HepG2 (cell line): ENCODE measurements around the gene RPL11. TPM values are rescaled to one million over a fixed set of nuclear protein-coding genes. Genes with fewer than 3 reads are reported as not detected.

Experiments used
- MAZ ChIP-seq, 2 experiments: sonication (generic) in 1 of 2; formaldehyde crosslinking in 1 of 2; IDR thresholded peaks; 2 replicates each; pipeline versions ENCODE4 v1.5.0 to v1.6.1; 2012 to 2020; ENCODE audit warnings: low read depth in 2 of 2, mild to moderate bottlenecking in 2 of 2, borderline replicate concordance in 1 of 2, improper control_type of control experiment in 1 of 2, low read length in 1 of 2, missing genetic modification reagents in 1 of 2, moderate library complexity in 1 of 2
- NR1H2 ChIP-seq: sonication (generic); formaldehyde crosslinking; IDR thresholded peaks from 2 replicates; pipeline ENCODE4 v1.8.1; 2022; ENCODE audit warnings: low read depth, missing genetic modification reagents, borderline replicate concordance
- RAD21 ChIP-seq: fragments of 450-650 bp; formaldehyde crosslinking; IDR thresholded peaks from 2 replicates; pipeline ENCODE4 v1.5.0; 2020; ENCODE audit warnings: mild to moderate bottlenecking
- RFXANK ChIP-seq: IDR thresholded peaks from 2 replicates; pipeline ENCODE4 v1.6.1; 2016
- SP2 ChIP-seq: sonication (generic); formaldehyde crosslinking; IDR thresholded peaks from 2 replicates; pipeline ENCODE4 v1.5.1; 2020; ENCODE audit warnings: mild to moderate bottlenecking, missing genetic modification reagents
- THAP11 ChIP-seq: IDR thresholded peaks from 2 replicates; pipeline ENCODE4 v1.6.1; 2016; ENCODE audit warnings: missing biosample characterization, missing genetic modification reagents
- ZNF530 ChIP-seq: sonication (generic); formaldehyde crosslinking; IDR thresholded peaks from 2 replicates; pipeline ENCODE4 v1.5.0; 2020; ENCODE audit warnings: low read depth, mild to moderate bottlenecking, missing genetic modification reagents
- ZNF577 ChIP-seq: sonication (generic); formaldehyde crosslinking; IDR thresholded peaks from 2 replicates; pipeline ENCODE4 v1.4.0; 2020; ENCODE audit warnings: mild to moderate bottlenecking, low read depth, missing genetic modification reagents, borderline replicate concordance
- polyA plus RNA-seq, 8 experiments: library from polyadenylated mRNA; depleted of rRNA in 3 of 8; stranded (reverse) in 7 of 8; unstranded in 1 of 8; fragments of >200 nt; fragmentation: Illumina TruSeq in 4 of 8; extraction: Trizol in 4 of 8; gene quantifications; 2 replicates each; pipeline versions ENCODE4 v1.2.1 to v1.2.3, GENCODE V29; 2011 to 2016; ENCODE audit warnings: low read depth in 4 of 8, missing spikeins in 1 of 8, mixed read lengths in 1 of 8; ENCODE audit not compliant: insufficient read depth in 1 of 8
- total RNA-seq, 5 experiments: library from RNA; depleted of rRNA; stranded (reverse); fragments of >200 nt; fragmentation: Illumina TruSeq; extraction: Trizol; gene quantifications; 2 replicates each; pipeline ENCODE4 v1.2.3, GENCODE V29; 2016; ENCODE audit warnings: low read depth in 1 of 5
- TF ChIP-seq, protein P1 (sequence below): sonication (generic); formaldehyde crosslinking; IDR thresholded peaks from 2 replicates; pipeline ENCODE4 v1.4.0; 2020; ENCODE audit warnings: mild to moderate bottlenecking, missing genetic modification reagents, borderline replicate concordance
- TF ChIP-seq, protein P2 (sequence below): sonication (generic); formaldehyde crosslinking; IDR thresholded peaks from 2 replicates; pipeline ENCODE4 v1.5.0; 2020; ENCODE audit warnings: mild to moderate bottlenecking, missing genetic modification reagents
- TF ChIP-seq, protein P3 (sequence below): sonication (generic); formaldehyde crosslinking; IDR thresholded peaks from 2 replicates; pipeline ENCODE4 v1.5.0; 2020; ENCODE audit warnings: mild to moderate bottlenecking, missing genetic modification reagents, borderline replicate concordance

The RPL11 gene
- total and polyA plus RNA-seq, 2 of the 13 experiments (the other 11 are each of a cell fraction or from before 2014, with no cell fraction given): 1,682 to 2,010 TPM

DNA sequence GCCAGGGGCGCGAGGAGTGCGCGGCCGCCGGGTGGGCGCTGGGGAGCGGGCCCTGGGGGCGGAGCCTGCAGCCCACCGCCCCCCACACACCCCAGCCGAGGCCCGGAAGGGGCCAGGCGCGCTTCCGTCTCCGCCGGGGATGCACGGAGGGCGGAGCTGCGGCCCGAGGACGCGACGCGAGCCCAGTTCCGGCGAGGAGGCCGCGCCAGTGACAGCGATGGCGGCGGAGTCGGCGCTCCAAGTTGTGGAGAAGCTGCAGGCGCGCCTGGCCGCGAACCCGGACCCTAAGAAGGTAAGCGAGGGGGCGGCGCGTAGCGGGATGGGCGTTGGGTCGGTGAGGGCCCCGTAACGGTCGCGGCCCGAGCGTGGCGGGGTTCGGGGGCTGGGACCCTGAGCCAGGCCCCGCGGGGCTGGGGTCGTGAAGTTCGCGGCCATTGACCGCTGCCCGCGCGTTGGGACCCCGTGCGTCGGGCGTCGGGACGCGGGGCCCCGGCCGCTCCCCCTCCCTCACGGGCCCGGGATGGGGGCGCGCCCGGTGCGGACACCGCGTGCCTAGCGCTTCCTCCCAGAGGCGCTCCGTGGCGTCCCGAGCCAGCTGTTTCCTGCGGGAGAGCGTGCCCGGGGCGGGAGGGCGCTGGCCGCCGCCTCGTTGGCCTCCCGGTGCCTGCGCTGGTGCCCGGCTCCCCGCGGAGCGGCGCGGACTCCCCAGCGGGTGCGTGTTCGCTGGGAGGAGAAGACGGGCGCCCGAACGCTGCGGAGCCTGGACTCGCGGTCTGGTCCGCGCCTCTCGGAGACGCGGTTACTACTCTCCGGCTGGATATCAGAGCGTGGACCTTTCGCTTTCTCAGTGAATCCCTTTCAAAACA, 51.9 kb downstream of the RPL11 start, which contains the start of gene ELOA (continued):
- TF ChIP-seq, protein P1, sequence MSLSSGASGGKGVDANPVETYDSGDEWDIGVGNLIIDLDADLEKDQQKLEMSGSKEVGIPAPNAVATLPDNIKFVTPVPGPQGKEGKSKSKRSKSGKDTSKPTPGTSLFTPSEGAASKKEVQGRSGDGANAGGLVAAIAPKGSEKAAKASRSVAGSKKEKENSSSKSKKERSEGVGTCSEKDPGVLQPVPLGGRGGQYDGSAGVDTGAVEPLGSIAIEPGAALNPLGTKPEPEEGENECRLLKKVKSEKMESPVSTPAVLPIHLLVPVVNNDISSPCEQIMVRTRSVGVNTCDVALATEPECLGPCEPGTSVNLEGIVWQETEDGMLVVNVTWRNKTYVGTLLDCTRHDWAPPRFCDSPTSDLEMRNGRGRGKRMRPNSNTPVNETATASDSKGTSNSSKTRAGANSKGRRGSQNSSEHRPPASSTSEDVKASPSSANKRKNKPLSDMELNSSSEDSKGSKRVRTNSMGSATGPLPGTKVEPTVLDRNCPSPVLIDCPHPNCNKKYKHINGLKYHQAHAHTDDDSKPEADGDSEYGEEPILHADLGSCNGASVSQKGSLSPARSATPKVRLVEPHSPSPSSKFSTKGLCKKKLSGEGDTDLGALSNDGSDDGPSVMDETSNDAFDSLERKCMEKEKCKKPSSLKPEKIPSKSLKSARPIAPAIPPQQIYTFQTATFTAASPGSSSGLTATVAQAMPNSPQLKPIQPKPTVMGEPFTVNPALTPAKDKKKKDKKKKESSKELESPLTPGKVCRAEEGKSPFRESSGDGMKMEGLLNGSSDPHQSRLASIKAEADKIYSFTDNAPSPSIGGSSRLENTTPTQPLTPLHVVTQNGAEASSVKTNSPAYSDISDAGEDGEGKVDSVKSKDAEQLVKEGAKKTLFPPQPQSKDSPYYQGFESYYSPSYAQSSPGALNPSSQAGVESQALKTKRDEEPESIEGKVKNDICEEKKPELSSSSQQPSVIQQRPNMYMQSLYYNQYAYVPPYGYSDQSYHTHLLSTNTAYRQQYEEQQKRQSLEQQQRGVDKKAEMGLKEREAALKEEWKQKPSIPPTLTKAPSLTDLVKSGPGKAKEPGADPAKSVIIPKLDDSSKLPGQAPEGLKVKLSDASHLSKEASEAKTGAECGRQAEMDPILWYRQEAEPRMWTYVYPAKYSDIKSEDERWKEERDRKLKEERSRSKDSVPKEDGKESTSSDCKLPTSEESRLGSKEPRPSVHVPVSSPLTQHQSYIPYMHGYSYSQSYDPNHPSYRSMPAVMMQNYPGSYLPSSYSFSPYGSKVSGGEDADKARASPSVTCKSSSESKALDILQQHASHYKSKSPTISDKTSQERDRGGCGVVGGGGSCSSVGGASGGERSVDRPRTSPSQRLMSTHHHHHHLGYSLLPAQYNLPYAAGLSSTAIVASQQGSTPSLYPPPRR: 0 out of 2 replicates have a peak, but pooled peaks have one; percentile 47
- no peak for TF ChIP-seq ZNF530 (CRISPR knock-in tag)
- no peak; the same call in 1 of the 2 replicates for TF ChIP-seq NR1H2 (CRISPR knock-in tag)
- TF ChIP-seq, protein P2, sequence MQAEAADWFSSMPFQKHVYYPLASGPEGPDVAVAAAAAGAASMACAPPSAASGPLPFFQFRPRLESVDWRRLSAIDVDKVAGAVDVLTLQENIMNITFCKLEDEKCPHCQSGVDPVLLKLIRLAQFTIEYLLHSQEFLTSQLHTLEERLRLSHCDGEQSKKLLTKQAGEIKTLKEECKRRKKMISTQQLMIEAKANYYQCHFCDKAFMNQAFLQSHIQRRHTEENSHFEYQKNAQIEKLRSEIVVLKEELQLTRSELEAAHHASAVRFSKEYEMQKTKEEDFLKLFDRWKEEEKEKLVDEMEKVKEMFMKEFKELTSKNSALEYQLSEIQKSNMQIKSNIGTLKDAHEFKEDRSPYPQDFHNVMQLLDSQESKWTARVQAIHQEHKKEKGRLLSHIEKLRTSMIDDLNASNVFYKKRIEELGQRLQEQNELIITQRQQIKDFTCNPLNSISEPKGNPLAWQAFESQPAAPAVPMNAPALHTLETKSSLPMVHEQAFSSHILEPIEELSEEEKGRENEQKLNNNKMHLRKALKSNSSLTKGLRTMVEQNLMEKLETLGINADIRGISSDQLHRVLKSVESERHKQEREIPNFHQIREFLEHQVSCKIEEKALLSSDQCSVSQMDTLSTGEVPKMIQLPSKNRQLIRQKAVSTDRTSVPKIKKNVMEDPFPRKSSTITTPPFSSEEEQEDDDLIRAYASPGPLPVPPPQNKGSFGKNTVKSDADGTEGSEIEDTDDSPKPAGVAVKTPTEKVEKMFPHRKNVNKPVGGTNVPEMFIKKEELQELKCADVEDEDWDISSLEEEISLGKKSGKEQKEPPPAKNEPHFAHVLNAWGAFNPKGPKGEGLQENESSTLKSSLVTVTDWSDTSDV (CRISPR knock-in tag): peak; percentile 45; the same call in 1 of the 2 replicates
- TF ChIP-seq, protein P3, sequence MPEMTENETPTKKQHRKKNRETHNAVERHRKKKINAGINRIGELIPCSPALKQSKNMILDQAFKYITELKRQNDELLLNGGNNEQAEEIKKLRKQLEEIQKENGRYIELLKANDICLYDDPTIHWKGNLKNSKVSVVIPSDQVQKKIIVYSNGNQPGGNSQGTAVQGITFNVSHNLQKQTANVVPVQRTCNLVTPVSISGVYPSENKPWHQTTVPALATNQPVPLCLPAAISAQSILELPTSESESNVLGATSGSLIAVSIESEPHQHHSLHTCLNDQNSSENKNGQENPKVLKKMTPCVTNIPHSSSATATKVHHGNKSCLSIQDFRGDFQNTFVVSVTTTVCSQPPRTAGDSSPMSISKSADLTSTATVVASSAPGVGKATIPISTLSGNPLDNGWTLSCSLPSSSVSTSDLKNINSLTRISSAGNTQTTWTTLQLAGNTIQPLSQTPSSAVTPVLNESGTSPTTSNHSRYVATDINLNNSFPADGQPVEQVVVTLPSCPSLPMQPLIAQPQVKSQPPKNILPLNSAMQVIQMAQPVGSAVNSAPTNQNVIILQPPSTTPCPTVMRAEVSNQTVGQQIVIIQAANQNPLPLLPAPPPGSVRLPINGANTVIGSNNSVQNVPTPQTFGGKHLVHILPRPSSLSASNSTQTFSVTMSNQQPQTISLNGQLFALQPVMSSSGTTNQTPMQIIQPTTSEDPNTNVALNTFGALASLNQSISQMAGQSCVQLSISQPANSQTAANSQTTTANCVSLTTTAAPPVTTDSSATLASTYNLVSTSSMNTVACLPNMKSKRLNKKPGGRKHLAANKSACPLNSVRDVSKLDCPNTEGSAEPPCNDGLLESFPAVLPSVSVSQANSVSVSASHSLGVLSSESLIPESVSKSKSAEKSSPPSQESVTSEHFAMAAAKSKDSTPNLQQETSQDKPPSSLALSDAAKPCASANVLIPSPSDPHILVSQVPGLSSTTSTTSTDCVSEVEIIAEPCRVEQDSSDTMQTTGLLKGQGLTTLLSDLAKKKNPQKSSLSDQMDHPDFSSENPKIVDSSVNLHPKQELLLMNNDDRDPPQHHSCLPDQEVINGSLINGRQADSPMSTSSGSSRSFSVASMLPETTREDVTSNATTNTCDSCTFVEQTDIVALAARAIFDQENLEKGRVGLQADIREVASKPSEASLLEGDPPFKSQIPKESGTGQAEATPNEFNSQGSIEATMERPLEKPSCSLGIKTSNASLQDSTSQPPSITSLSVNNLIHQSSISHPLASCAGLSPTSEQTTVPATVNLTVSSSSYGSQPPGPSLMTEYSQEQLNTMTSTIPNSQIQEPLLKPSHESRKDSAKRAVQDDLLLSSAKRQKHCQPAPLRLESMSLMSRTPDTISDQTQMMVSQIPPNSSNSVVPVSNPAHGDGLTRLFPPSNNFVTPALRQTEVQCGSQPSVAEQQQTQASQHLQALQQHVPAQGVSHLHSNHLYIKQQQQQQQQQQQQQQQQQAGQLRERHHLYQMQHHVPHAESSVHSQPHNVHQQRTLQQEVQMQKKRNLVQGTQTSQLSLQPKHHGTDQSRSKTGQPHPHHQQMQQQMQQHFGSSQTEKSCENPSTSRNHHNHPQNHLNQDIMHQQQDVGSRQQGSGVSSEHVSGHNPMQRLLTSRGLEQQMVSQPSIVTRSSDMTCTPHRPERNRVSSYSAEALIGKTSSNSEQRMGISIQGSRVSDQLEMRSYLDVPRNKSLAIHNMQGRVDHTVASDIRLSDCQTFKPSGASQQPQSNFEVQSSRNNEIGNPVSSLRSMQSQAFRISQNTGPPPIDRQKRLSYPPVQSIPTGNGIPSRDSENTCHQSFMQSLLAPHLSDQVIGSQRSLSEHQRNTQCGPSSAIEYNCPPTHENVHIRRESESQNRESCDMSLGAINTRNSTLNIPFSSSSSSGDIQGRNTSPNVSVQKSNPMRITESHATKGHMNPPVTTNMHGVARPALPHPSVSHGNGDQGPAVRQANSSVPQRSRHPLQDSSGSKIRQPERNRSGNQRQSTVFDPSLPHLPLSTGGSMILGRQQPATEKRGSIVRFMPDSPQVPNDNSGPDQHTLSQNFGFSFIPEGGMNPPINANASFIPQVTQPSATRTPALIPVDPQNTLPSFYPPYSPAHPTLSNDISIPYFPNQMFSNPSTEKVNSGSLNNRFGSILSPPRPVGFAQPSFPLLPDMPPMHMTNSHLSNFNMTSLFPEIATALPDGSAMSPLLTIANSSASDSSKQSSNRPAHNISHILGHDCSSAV: no peak
- 0 out of 2 replicates have a peak, but pooled peaks have one; percentile 35 for TF ChIP-seq MAZ (IDR thresholded peaks at IDR 0.05; ENCODE audit: borderline replicate concordance, low read depth, low read length)
- peak; percentile 57; the same call in 1 of the 2 replicates for TF ChIP-seq MAZ (CRISPR knock-in tag; IDR thresholded peaks at IDR 0.05; ENCODE audit: low read depth)
- TF ChIP-seq SP2 (CRISPR knock-in tag): peak; percentile 49; the same call in 1 of the 2 replicates
- no peak for TF ChIP-seq RFXANK (CRISPR knock-in tag)
- no peak for TF ChIP-seq ZNF577 (CRISPR knock-in tag)
- TF ChIP-seq RAD21 (CRISPR knock-in tag): peak; percentile 23; the same call in 1 of the 2 replicates
- TF ChIP-seq THAP11 (CRISPR knock-in tag): peak; percentile 86
